ENCODE measurements around the gene LTBP3. TPM values are rescaled to one million over a fixed set of nuclear protein-coding genes. Genes with fewer than 3 reads are reported as not detected.

LTBP3 gene
- 10 to 100 TPM; 64.7 to 70.8 TPM for total RNA-seq

- peak within 1 kb of the TSS; percentile 82 for H3K4me3 Mint-ChIP-seq
- no peak for DNase-seq
- H3K27me3 Mint-ChIP-seq (ENCODE audit: low read depth): no peaks in the 10 kb centered on the region
- POLR2A ChIA-PET: interaction anchor here (0.6 to 1.8 kb wide), 10 partner anchors 8 to 57 kb away, joined by 3 to 11 read pairs (median 3); partner anchors contain the start of genes FAM89B and ZNRD2
- H3K4me1 Mint-ChIP-seq (ENCODE audit: low read depth): peaks cover 58% of the 10 kb centered on the region
- peak within 1 kb of the TSS; percentile 78 for H3K27ac Mint-ChIP-seq
- no peaks in the 10 kb centered on the region for H3K9me3 Mint-ChIP-seq (ENCODE audit: insufficient read depth)
- peak; percentile 52 for ATAC-seq
- CTCF ChIA-PET: interaction anchor here (1.2 to 3.5 kb wide), 4 partner anchors 12 to 30 kb away, joined by 5 to 25 read pairs (median 15); partner anchors contain the start of gene ZNRD2
- no peaks in the 10 kb centered on the region for H3K36me3 Mint-ChIP-seq (ENCODE audit: low read depth)
Observed at GRCh38 chr11:65558002-65558929, at the start of gene LTBP3. TSS of gene LTBP3 (minus strand) at chr11:65558359. CDS start at chr11:65557959, 400 bp downstream.

GRCh38 chr11:65606876-65607613, 48.9 kb upstream of the LTBP3 start:
- CTCF ChIA-PET: interaction anchor here (1.0 to 1.6 kb wide), 2 partner anchors 13 to 19 kb away, joined by 3 to 7 read pairs; no protein-coding TSS in a partner anchor

GRCh38 chr11:65604258-65604657, 46.1 kb upstream of the LTBP3 start:
- POLR2A ChIA-PET: no interaction called here
- CTCF ChIA-PET: interaction anchor here (0.9 to 2.9 kb wide), 4 partner anchors 10 to 64 kb away, joined by 3 to 13 read pairs (median 3); no protein-coding TSS in a partner anchor
- Mint-ChIP-seq H3K4me1 (ENCODE audit: low read depth) (peaks cover 11% of the 10 kb centered on the region), H3K9me3 (ENCODE audit: insufficient read depth) (no peaks in the 10 kb centered on the region), H3K27me3 (ENCODE audit: low read depth) (no peaks in the 10 kb centered on the region), H3K36me3 (ENCODE audit: low read depth) (peaks cover 52% of the 10 kb centered on the region), H3K4me3 (no peak overlapping the region), H3K27ac (no peak overlapping the region)
- DNase-seq (no peak), ATAC-seq (no peak)

More at GRCh38 chr11:65606876-65607613, 48.9 kb upstream of the LTBP3 start:
- POLR2A ChIA-PET: interaction anchor here (1.2 kb wide), 1 partner anchor 18 kb away, joined by 3 read pairs; no protein-coding TSS in a partner anchor
- Mint-ChIP-seq H3K4me3 (no peak overlapping the region), H3K36me3 (ENCODE audit: low read depth) (peaks cover 59% of the 10 kb centered on the region), H3K27me3 (ENCODE audit: low read depth) (no peaks in the 10 kb centered on the region), H3K9me3 (ENCODE audit: insufficient read depth) (no peaks in the 10 kb centered on the region), H3K27ac (no peak overlapping the region), H3K4me1 (ENCODE audit: low read depth) (peaks cover 36% of the 10 kb centered on the region)
- ATAC-seq (peak; percentile 52), DNase-seq (no peak)

GRCh38 chr11:65599955-65600246, 41.7 kb upstream of the LTBP3 start:
- ChIA-PET CTCF (interaction anchor here (0.7 to 1.1 kb wide), 2 partner anchors 24 to 27 kb away, joined by 3 read pairs; partner anchors contain the start of gene EHBP1L1), POLR2A (interaction anchor here (1.2 to 1.6 kb wide), 2 partner anchors 10 to 15 kb away, joined by 3 to 5 read pairs; partner anchors contain the start of gene PCNX3)
- peaks cover 8% of the 10 kb centered on the region for H3K4me1 Mint-ChIP-seq (ENCODE audit: low read depth)
- no peak overlapping the region for H3K27ac Mint-ChIP-seq
- H3K36me3 Mint-ChIP-seq (ENCODE audit: low read depth): peaks cover 30% of the 10 kb centered on the region
- no peaks in the 10 kb centered on the region for H3K27me3 Mint-ChIP-seq (ENCODE audit: low read depth)
- H3K4me3 Mint-ChIP-seq: no peak overlapping the region
- DNase-seq (no peak), ATAC-seq (no peak)
- no peaks in the 10 kb centered on the region for H3K9me3 Mint-ChIP-seq (ENCODE audit: insufficient read depth)

GRCh38 chr11:65599216-65599954, 41.2 kb upstream of the LTBP3 start:
- ChIA-PET CTCF (interaction anchor here (0.7 to 1.6 kb wide), 2 partner anchors 11 to 26 kb away, joined by 3 to 4 read pairs; no protein-coding TSS in a partner anchor), POLR2A (interaction anchor here (0.6 to 1.6 kb wide), 3 partner anchors 10 to 48 kb away, joined by 3 to 5 read pairs (median 3); partner anchors contain the start of gene PCNX3)
- DNase-seq (no peak), ATAC-seq (no peak)
- peaks cover 10% of the 10 kb centered on the region for H3K4me1 Mint-ChIP-seq (ENCODE audit: low read depth)
- no peaks in the 10 kb centered on the region for H3K27me3 Mint-ChIP-seq (ENCODE audit: low read depth)
- H3K27ac Mint-ChIP-seq: no peak overlapping the region
- peaks cover 27% of the 10 kb centered on the region for H3K36me3 Mint-ChIP-seq (ENCODE audit: low read depth)
- no peaks in the 10 kb centered on the region for H3K9me3 Mint-ChIP-seq (ENCODE audit: insufficient read depth)
- H3K4me3 Mint-ChIP-seq: no peak overlapping the region

- DNase-seq: no peak
- ChIA-PET CTCF (interaction anchor here (1.2 to 1.6 kb wide), 2 partner anchors 10 to 86 kb away, joined by 3 to 4 read pairs; no protein-coding TSS in a partner anchor), POLR2A (no interaction called here)
- no peaks in the 10 kb centered on the region for H3K9me3 Mint-ChIP-seq (ENCODE audit: insufficient read depth)
- no peak for ATAC-seq
- no peak overlapping the region for H3K27ac Mint-ChIP-seq
- H3K36me3 Mint-ChIP-seq (ENCODE audit: low read depth): peaks cover 19% of the 10 kb centered on the region
- H3K27me3 Mint-ChIP-seq (ENCODE audit: low read depth): no peaks in the 10 kb centered on the region
- H3K4me1 Mint-ChIP-seq (ENCODE audit: low read depth): peaks cover 10% of the 10 kb centered on the region
- H3K4me3 Mint-ChIP-seq: no peak overlapping the region
Observed at GRCh38 chr11:65598258-65598699, 40.1 kb upstream of the LTBP3 start.

GRCh38 chr11:65596520-65596919, 38.4 kb upstream of the LTBP3 start:
- CTCF ChIA-PET: interaction anchor here (12.3 kb wide), 1 partner anchor 53 kb away, joined by 172 read pairs; no protein-coding TSS in a partner anchor
- no peak overlapping the region for H3K4me3 Mint-ChIP-seq

GRCh38 chr11:65595543-65596281, 37.6 kb upstream of the LTBP3 start, which contains the start of gene KCNK7:
TSS of gene KCNK7 (minus strand) at chr11:65595800. CDS start at chr11:65595772, 28 bp downstream.
- ChIA-PET POLR2A (interaction anchor here (0.8 to 0.9 kb wide), 2 partner anchors 19 to 46 kb away, joined by 3 read pairs; partner anchors contain the start of gene PCNX3), CTCF (interaction anchor here (1.3 to 12.3 kb wide), 6 partner anchors 13 to 52 kb away, joined by 3 to 172 read pairs (median 20); partner anchors contain the start of gene EHBP1L1)
- Mint-ChIP-seq H3K27me3 (ENCODE audit: low read depth) (no peaks in the 10 kb centered on the region), H3K36me3 (ENCODE audit: low read depth) (peaks cover 15% of the 10 kb centered on the region), H3K9me3 (ENCODE audit: insufficient read depth) (no peaks in the 10 kb centered on the region), H3K4me1 (ENCODE audit: low read depth) (peaks cover 10% of the 10 kb centered on the region), H3K27ac (peak within 1 kb of the TSS; percentile 53), H3K4me3 (no peak within 1 kb of the TSS)
- ATAC-seq (no peak), DNase-seq (no peak)

More at GRCh38 chr11:65596520-65596919, 38.4 kb upstream of the LTBP3 start:
- H3K27me3 Mint-ChIP-seq (ENCODE audit: low read depth): no peaks in the 10 kb centered on the region
- no peaks in the 10 kb centered on the region for H3K9me3 Mint-ChIP-seq (ENCODE audit: insufficient read depth)
- H3K27ac Mint-ChIP-seq: peak overlapping the region; percentile 43
- POLR2A ChIA-PET: no interaction called here
- ATAC-seq (no peak), DNase-seq (no peak)
- H3K4me1 Mint-ChIP-seq (ENCODE audit: low read depth): peaks cover 10% of the 10 kb centered on the region
- peaks cover 17% of the 10 kb centered on the region for H3K36me3 Mint-ChIP-seq (ENCODE audit: low read depth)

GRCh38 chr11:65595131-65595530, 37.0 kb upstream of the LTBP3 start:
- ATAC-seq (no peak), DNase-seq (no peak)
- Mint-ChIP-seq H3K36me3 (ENCODE audit: low read depth) (peaks cover 18% of the 10 kb centered on the region), H3K27ac (peak overlapping the region; percentile 53), H3K4me3 (no peak overlapping the region), H3K9me3 (ENCODE audit: insufficient read depth) (no peaks in the 10 kb centered on the region), H3K4me1 (ENCODE audit: low read depth) (peaks cover 12% of the 10 kb centered on the region), H3K27me3 (ENCODE audit: low read depth) (no peaks in the 10 kb centered on the region)
- ChIA-PET POLR2A (interaction anchor here (0.6 to 0.8 kb wide), 2 partner anchors 20 to 25 kb away, joined by 3 read pairs; partner anchors contain the start of gene PCNX3), CTCF (interaction anchor here (1.3 to 12.3 kb wide), 9 partner anchors 9 to 52 kb away, joined by 3 to 172 read pairs (median 16); partner anchors contain the start of genes EHBP1L1 and PCNX3)
